Mesendoderm (in vitro differentiated cells): ENCODE measurements around the gene MORF4L2.

Experiments used
- DNase-seq: peaks from one replicate; pipeline ENCODE4 v3.0.0; 2013
- H2AK5ac ChIP-seq: 2 replicates; pipeline ENCODE4 v1.6.1; 2013; ENCODE audit warnings: low read length, inconsistent platforms
- H2BK120ac ChIP-seq: 2 replicates; pipeline ENCODE4 v1.6.1; 2013; ENCODE audit warnings: low read depth, mild to moderate bottlenecking, low read length, moderate library complexity, mixed read lengths
- H2BK15ac ChIP-seq: replicated peaks from 2 replicates; pipeline ENCODE4 v1.6.1; 2013; ENCODE audit warnings: low read depth, mild to moderate bottlenecking, moderate library complexity
- H2BK5ac ChIP-seq: 2 replicates; pipeline ENCODE4 v1.6.1; 2013; ENCODE audit warnings: low read length, inconsistent platforms
- H3K18ac ChIP-seq: 2 replicates; pipeline ENCODE4 v1.6.1; 2013; ENCODE audit warnings: mild to moderate bottlenecking, low read length, mixed read lengths
- H3K23ac ChIP-seq: one replicate; pipeline ENCODE4 v1.6.1; 2013; ENCODE audit warnings: low read length
- H3K27ac ChIP-seq: 2 replicates; pipeline ENCODE4 v1.5.1; 2013; ENCODE audit warnings: low read depth, mild to moderate bottlenecking, inconsistent platforms, low read length, moderate library complexity
- H3K27me3 ChIP-seq: 2 replicates; pipeline ENCODE4 v1.6.1; 2013; ENCODE audit warnings: low read length, control low read depth, mild to moderate bottlenecking, inconsistent platforms; ENCODE audit not compliant: insufficient read depth, poor library complexity
- H3K36me3 ChIP-seq: 2 replicates; pipeline ENCODE4 v1.6.1; 2013; ENCODE audit warnings: low read length, inconsistent platforms; ENCODE audit not compliant: control insufficient read depth, insufficient read depth
- H3K4ac ChIP-seq: one replicate; pipeline ENCODE4 v1.6.1; 2013; ENCODE audit warnings: low read depth, mild to moderate bottlenecking, low read length, moderate library complexity
- H3K4me1 ChIP-seq: 2 replicates; pipeline ENCODE4 v1.6.1; 2013; ENCODE audit warnings: low read depth, low read length, inconsistent platforms; ENCODE audit not compliant: control insufficient read depth
- H3K4me2 ChIP-seq: 2 replicates; pipeline ENCODE4 v1.6.1; 2013; ENCODE audit warnings: low read length
- H3K4me3 ChIP-seq: 2 replicates; pipeline ENCODE4 v1.5.1; 2013; ENCODE audit warnings: mild to moderate bottlenecking, low read length
- H3K56ac ChIP-seq: one replicate; pipeline ENCODE4 v1.6.1; 2013; ENCODE audit warnings: low read length
- H3K79me1 ChIP-seq: 2 replicates; pipeline ENCODE4 v1.6.1; 2013; ENCODE audit warnings: low read length, inconsistent platforms
- H3K79me2 ChIP-seq: 2 replicates; pipeline ENCODE4 v1.6.1; 2013; ENCODE audit warnings: mild to moderate bottlenecking, low read length; ENCODE audit not compliant: control insufficient read depth, insufficient read depth
- H3K9ac ChIP-seq: 2 replicates; pipeline ENCODE4 v1.6.1; 2013; ENCODE audit warnings: low read length, inconsistent platforms
- H4K5ac ChIP-seq: one replicate; pipeline ENCODE4 v1.6.1; 2013; ENCODE audit warnings: low read length
- H4K8ac ChIP-seq: one replicate; pipeline ENCODE4 v1.6.1; 2013; ENCODE audit warnings: low read depth, mild to moderate bottlenecking, control low read depth, low read length, moderate library complexity
- WGBS: extraction: QIAGEN DNeasy Blood & Tissue Kit; methylation state at CpG from one replicate; pipeline ENCODE4 v1.1.7; 2013; ENCODE audit warnings: low lambda C conversion rate, missing lambda C conversion rate; ENCODE audit not compliant: insufficient coverage; ENCODE audit errors: extremely low coverage; 5-methylcytosine and 5-hydroxymethylcytosine counted together

MORF4L2 gene

DNA sequence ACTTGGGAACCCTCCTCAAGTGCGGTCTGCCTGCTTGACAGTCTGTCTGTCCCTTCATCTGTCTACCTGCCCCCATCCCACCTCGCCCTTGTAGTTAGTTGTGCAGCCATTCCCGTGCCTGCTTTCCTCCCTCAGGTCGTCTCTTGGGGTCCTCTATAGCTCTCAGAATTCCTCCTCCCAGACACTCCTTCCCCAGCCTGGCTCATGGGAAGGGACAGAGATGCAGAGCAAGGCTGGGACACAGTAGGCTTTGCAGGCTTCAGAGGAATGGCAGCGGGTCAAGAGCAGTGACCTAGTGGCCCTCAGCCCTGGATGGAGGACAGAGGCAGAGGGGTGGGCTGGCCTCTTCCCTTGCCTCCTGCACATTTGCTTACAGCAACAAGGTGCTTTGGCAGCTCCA is 42.5 kb upstream of the MORF4L2 start:
- no peak for DNase-seq
- WGBS: no CpG with 5 or more reads among the region's 5 CpGs
- Histone ChIP-seq H3K4me1 (peaks cover 34% of the 10 kb centered on the region), H3K79me1 (no peaks in the 10 kb centered on the region), H3K9ac (peak overlapping the region; percentile 36), H2AK5ac (peak overlapping the region; percentile 82), H4K8ac (no peak overlapping the region), H3K27me3 (no peaks in the 10 kb centered on the region), H3K27ac (no peak overlapping the region), H2BK5ac (no peak overlapping the region), H3K4ac (no peak overlapping the region), H3K23ac (no peak overlapping the region), H4K5ac (no peak overlapping the region), H3K56ac (peak overlapping the region; percentile 76), H2BK15ac (no peak overlapping the region), H3K4me2 (no peak overlapping the region), H2BK120ac (peak overlapping the region; percentile 4), H3K79me2 (no peaks in the 10 kb centered on the region), H3K18ac (peak overlapping the region; percentile 1), H3K4me3 (no peak overlapping the region), H3K36me3 (no peaks in the 10 kb centered on the region)

DNA sequence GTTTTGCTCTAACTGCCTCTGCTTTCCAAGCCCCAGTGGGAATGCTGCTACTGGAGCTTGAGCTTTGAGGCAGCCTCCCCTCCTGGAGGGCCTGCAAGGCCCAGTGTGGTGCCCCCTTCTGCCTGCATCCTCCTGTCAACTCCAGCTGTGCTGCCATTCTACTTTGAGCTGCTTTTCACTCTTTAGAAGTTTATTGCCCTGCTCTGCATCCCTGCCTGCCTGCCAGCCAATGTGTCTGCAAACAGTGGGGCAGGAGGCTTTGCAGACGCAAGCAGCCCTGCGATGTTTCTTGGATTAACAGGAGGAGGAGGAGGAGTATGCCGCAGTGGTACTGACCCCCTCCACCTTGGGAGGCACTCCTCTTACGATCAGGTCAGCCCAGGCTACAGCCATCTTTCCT is 40.6 kb upstream of the MORF4L2 start:
- H3K4me1 ChIP-seq: peaks cover 34% of the 10 kb centered on the region
- no peaks in the 10 kb centered on the region for H3K36me3 ChIP-seq
- H4K8ac ChIP-seq: no peak overlapping the region
- H3K79me2 ChIP-seq: no peaks in the 10 kb centered on the region
- no peaks in the 10 kb centered on the region for H3K79me1 ChIP-seq
- no peak overlapping the region for H3K23ac ChIP-seq
- H2BK15ac ChIP-seq: no peak overlapping the region
- no peak overlapping the region for H3K4me3 ChIP-seq
- H2BK120ac ChIP-seq: no peak overlapping the region
- H4K5ac ChIP-seq: no peak overlapping the region
- no peak for DNase-seq
- no CpG with 5 or more reads among the region's 4 CpGs for WGBS
- no peak overlapping the region for H3K9ac ChIP-seq
- H3K27ac ChIP-seq: no peak overlapping the region
- H2BK5ac ChIP-seq: no peak overlapping the region
- H3K56ac ChIP-seq: peak overlapping the region; percentile 30
- no peaks in the 10 kb centered on the region for H3K27me3 ChIP-seq
- H2AK5ac ChIP-seq: no peak overlapping the region
- no peak overlapping the region for H3K18ac ChIP-seq
- H3K4me2 ChIP-seq: no peak overlapping the region
- H3K4ac ChIP-seq: no peak overlapping the region

DNA sequence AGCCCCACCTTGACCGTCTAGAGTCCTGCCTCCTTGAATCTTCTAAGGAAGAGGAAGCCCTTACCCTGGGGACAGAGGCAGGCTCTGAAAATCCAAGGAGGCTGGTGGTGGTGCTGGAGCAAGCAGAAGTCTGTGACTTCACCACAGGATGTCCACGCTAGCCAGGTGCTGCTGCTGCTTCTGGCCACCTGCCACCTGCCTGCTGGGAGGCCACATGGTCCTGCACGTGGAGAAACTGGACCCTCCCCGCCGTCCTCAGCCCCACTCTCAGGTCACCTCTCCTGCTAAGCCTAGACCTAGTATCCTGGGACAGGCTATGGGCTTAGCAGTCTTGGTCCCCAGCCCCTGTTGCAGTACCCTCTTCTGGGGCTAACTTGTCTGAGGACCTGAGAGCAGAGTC is 40.0 kb upstream of the MORF4L2 start:
- H3K27me3 ChIP-seq: no peaks in the 10 kb centered on the region

DNA sequence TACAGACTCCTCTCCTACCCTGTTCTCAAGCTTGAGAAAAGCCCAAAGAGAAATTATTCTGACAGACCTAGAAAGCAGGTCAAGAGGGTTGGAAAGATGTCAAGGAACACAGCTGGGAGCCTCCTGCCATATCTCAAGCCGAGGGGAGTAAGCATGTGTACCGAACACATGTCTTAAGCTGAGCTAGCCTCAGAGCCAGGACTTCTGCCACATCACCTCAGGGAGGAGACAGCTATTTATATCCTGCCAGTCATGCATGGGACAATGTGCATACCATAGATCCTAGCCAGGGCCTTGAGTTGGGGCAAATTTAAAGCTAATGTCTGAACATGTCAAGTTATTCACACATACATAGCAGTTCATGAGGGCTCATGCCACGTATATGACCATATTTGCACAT is 36.0 kb upstream of the MORF4L2 start:
- WGBS: no CpG with 5 or more reads among the region's 3 CpGs
- Histone ChIP-seq H4K5ac (no peak overlapping the region), H3K79me1 (no peaks in the 10 kb centered on the region), H3K79me2 (no peaks in the 10 kb centered on the region), H3K18ac (no peak overlapping the region), H3K27ac (no peak overlapping the region), H3K23ac (no peak overlapping the region), H2BK120ac (no peak overlapping the region), H3K4me2 (no peak overlapping the region), H3K56ac (no peak overlapping the region), H4K8ac (no peak overlapping the region), H3K27me3 (no peaks in the 10 kb centered on the region), H3K4ac (no peak overlapping the region), H2AK5ac (no peak overlapping the region), H3K36me3 (no peaks in the 10 kb centered on the region), H3K9ac (no peak overlapping the region), H3K4me1 (peaks cover 3% of the 10 kb centered on the region), H3K4me3 (no peak overlapping the region), H2BK15ac (no peak overlapping the region), H2BK5ac (no peak overlapping the region)
- no peak for DNase-seq

More for the DNA sequence above, 40.0 kb upstream of the MORF4L2 start:
- H3K4me3 ChIP-seq: no peak overlapping the region
- H3K79me2 ChIP-seq: no peaks in the 10 kb centered on the region
- no peaks in the 10 kb centered on the region for H3K36me3 ChIP-seq
- no peak overlapping the region for H4K5ac ChIP-seq
- H3K27ac ChIP-seq: no peak overlapping the region
- no peak overlapping the region for H2AK5ac ChIP-seq
- H3K9ac ChIP-seq: no peak overlapping the region
- H3K4ac ChIP-seq: no peak overlapping the region
- no peak overlapping the region for H3K56ac ChIP-seq
- H2BK5ac ChIP-seq: no peak overlapping the region
- H3K79me1 ChIP-seq: no peaks in the 10 kb centered on the region
- H4K8ac ChIP-seq: no peak overlapping the region
- no CpG with 5 or more reads among the region's 5 CpGs for WGBS
- H3K23ac ChIP-seq: no peak overlapping the region
- H3K4me1 ChIP-seq: peaks cover 30% of the 10 kb centered on the region
- H2BK15ac ChIP-seq: no peak overlapping the region
- no peak overlapping the region for H3K4me2 ChIP-seq
- no peak overlapping the region for H3K18ac ChIP-seq
- DNase-seq: no peak
- H2BK120ac ChIP-seq: no peak overlapping the region

DNA sequence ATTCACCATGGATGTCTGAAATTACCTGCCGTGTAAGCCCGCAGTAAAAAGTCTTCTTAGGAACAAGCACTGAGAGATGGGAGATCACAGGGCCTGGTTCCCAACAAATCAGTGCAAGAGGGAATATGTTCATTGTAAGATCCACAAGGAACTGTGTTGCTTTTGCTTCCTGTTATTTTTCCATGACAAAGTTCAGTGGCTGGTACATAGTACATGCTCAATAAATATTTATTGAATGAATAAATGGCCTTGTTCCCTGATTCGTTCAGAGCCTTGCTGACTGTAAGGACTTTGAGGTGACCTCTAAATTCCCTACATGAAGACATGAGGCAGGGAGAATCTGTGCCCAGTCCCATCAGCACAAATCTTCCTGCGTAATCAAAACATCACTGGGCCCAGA is 31.6 kb upstream of the MORF4L2 start:
- H3K36me3 ChIP-seq: no peaks in the 10 kb centered on the region
- H2BK15ac ChIP-seq: no peak overlapping the region
- H3K4me3 ChIP-seq: no peak overlapping the region
- WGBS: no CpG with 5 or more reads among the region's 4 CpGs
- no peak overlapping the region for H2BK120ac ChIP-seq
- H3K4me2 ChIP-seq: no peak overlapping the region
- no peaks in the 10 kb centered on the region for H3K79me2 ChIP-seq
- H3K27me3 ChIP-seq: no peaks in the 10 kb centered on the region
- DNase-seq: no peak
- H3K18ac ChIP-seq: no peak overlapping the region
- no peak overlapping the region for H3K9ac ChIP-seq
- no peak overlapping the region for H4K8ac ChIP-seq
- H4K5ac ChIP-seq: no peak overlapping the region
- H3K79me1 ChIP-seq: no peaks in the 10 kb centered on the region
- no peak overlapping the region for H2AK5ac ChIP-seq
- H3K23ac ChIP-seq: no peak overlapping the region
- no peak overlapping the region for H3K27ac ChIP-seq
- H3K56ac ChIP-seq: no peak overlapping the region
- no peaks in the 10 kb centered on the region for H3K4me1 ChIP-seq
- no peak overlapping the region for H2BK5ac ChIP-seq
- no peak overlapping the region for H3K4ac ChIP-seq

DNA sequence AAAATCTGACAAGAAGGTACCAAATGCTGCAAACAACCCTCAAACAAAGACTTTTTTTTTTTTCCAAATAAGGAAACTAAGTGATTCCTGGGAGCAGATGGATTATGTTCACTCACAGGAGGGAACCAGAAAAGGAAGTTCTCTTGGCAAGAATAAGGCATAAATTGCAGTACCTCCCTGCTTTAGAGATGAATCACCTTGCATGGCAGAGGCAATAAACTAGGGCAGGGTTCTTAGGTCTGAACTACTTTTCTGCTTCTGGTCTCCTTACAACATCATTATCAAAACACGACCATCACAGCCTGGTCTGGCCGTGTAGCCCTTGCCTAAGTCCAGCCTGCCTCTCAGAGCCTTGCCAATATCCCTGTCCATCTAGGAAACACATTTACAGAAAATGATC is 30.5 kb upstream of the MORF4L2 start:
- H3K27me3 ChIP-seq: no peaks in the 10 kb centered on the region
- H2BK5ac ChIP-seq: no peak overlapping the region
- H2BK15ac ChIP-seq: no peak overlapping the region
- no peak overlapping the region for H4K5ac ChIP-seq
- H3K18ac ChIP-seq: no peak overlapping the region
- H3K79me1 ChIP-seq: no peaks in the 10 kb centered on the region
- H2BK120ac ChIP-seq: no peak overlapping the region
- no peak overlapping the region for H2AK5ac ChIP-seq
- no peak overlapping the region for H3K27ac ChIP-seq
- H3K4me3 ChIP-seq: no peak overlapping the region
- H3K23ac ChIP-seq: no peak overlapping the region
- H4K8ac ChIP-seq: no peak overlapping the region
- no peak overlapping the region for H3K9ac ChIP-seq
- H3K4me2 ChIP-seq: no peak overlapping the region
- H3K36me3 ChIP-seq: no peaks in the 10 kb centered on the region
- no peak overlapping the region for H3K56ac ChIP-seq
- no peak overlapping the region for H3K4ac ChIP-seq
- no peaks in the 10 kb centered on the region for H3K79me2 ChIP-seq
- DNase-seq: no peak
- H3K4me1 ChIP-seq: no peaks in the 10 kb centered on the region
- no CpG with 5 or more reads among the region's 2 CpGs for WGBS
